WTC11 (cell line): ENCODE data around the gene EEF1AKMT4. TPM values are rescaled to one million over a fixed set of nuclear protein-coding genes. Genes with fewer than 3 reads are reported as not detected.

Source experiments
- ATAC-seq: fragments of 200-7000 bp; cut with Tn5 transposase; 2 replicates; pipeline ENCODE4 v1.10.0; 2021; ENCODE audit warnings: mild to moderate bottlenecking, moderate library complexity
- CTCF ChIA-PET: fragments of 300-600 bp; sonication (Branson Sonifier 250); formaldehyde crosslinking; loops from one replicate; lab custom pipeline; 2021; ENCODE audit warnings: antibody characterized with exemption; lab: Charles Lee
- POLR2A ChIA-PET: fragments of 350-600 bp; sonication (Branson Sonifier 250); formaldehyde crosslinking; loops from one replicate; lab custom pipeline; 2021; ENCODE audit warnings: antibody characterized with exemption; lab: Charles Lee
- DNase-seq: peaks from one replicate; pipeline ENCODE4 v3.0.0; 2021; ENCODE audit warnings: low spot score
- H3K27ac Mint-ChIP-seq: 2 replicates; pipeline ENCODE4 v1.8.0; 2021; ENCODE audit warnings: mixed read lengths
- H3K27me3 Mint-ChIP-seq: 2 replicates; pipeline ENCODE4 v1.8.0; 2021; ENCODE audit warnings: low read depth, mild to moderate bottlenecking, moderate library complexity, mixed read lengths
- H3K36me3 Mint-ChIP-seq: 2 replicates; pipeline ENCODE4 v1.8.0; 2021; ENCODE audit warnings: mixed read lengths
- H3K4me1 Mint-ChIP-seq: 2 replicates; pipeline ENCODE4 v1.8.0; 2022; ENCODE audit warnings: mixed read lengths
- H3K4me3 Mint-ChIP-seq: 2 replicates; pipeline ENCODE4 v1.8.0; 2021; ENCODE audit warnings: mild to moderate bottlenecking, moderate library complexity, mixed read lengths
- H3K9me3 Mint-ChIP-seq: 2 replicates; pipeline ENCODE4 v1.8.0; 2021; ENCODE audit warnings: mixed read lengths
- ATF1 ChIP-seq: sonication (generic); formaldehyde crosslinking; IDR thresholded peaks from 2 replicates; pipeline ENCODE4 v1.8.1; 2023; ENCODE audit warnings: mild to moderate bottlenecking, moderate library complexity, missing genetic modification reagents
- CBFB ChIP-seq: sonication (generic); formaldehyde crosslinking; IDR thresholded peaks from 2 replicates; pipeline ENCODE4 v1.8.1; 2022; ENCODE audit warnings: mild to moderate bottlenecking, low read depth, missing genetic modification reagents
- EMX1 ChIP-seq: fragments of 250-450 bp; sonication (Bioruptor Pico); IDR thresholded peaks from 2 replicates; pipeline ENCODE4 v1.8.0; 2021; ENCODE audit warnings: mild to moderate bottlenecking
- HMGA2 ChIP-seq: fragments of 250-450 bp; sonication (Bioruptor Pico); IDR thresholded peaks from 2 replicates; pipeline ENCODE4 v1.4.0; 2021; ENCODE audit warnings: mild to moderate bottlenecking, moderate library complexity
- KAT7 ChIP-seq: sonication (generic); formaldehyde crosslinking; IDR thresholded peaks from 2 replicates; pipeline ENCODE4 v1.8.1; 2023; ENCODE audit warnings: missing genetic modification reagents, mild to moderate bottlenecking, borderline replicate concordance
- NFE2L1 ChIP-seq: sonication (generic); formaldehyde crosslinking; IDR thresholded peaks from 2 replicates; pipeline ENCODE4 v1.8.1; 2023; ENCODE audit warnings: missing genetic modification reagents
- NR3C1 ChIP-seq: sonication (generic); formaldehyde crosslinking; conservative IDR thresholded peaks from 2 replicates; pipeline ENCODE4 v1.8.1; 2023; ENCODE audit warnings: low read depth, mild to moderate bottlenecking, missing genetic modification reagents
- RELA ChIP-seq: sonication (generic); formaldehyde crosslinking; IDR thresholded peaks from 2 replicates; pipeline ENCODE4 v1.8.1; 2022; ENCODE audit warnings: missing genetic modification reagents, mild to moderate bottlenecking, borderline replicate concordance
- SP1 ChIP-seq: sonication (generic); formaldehyde crosslinking; conservative IDR thresholded peaks from 2 replicates; pipeline ENCODE4 v1.8.1; 2022; ENCODE audit warnings: missing genetic modification reagents
- TEAD1 ChIP-seq: sonication (generic); formaldehyde crosslinking; IDR thresholded peaks from 2 replicates; pipeline ENCODE4 v1.8.0; 2022; ENCODE audit warnings: mild to moderate bottlenecking, missing genetic modification reagents
- ZNF138 ChIP-seq: sonication (generic); formaldehyde crosslinking; conservative IDR thresholded peaks from 2 replicates; pipeline ENCODE4 v1.8.1; 2022; ENCODE audit warnings: mild to moderate bottlenecking, moderate library complexity, missing genetic modification reagents
- ZNF219 ChIP-seq: sonication (generic); formaldehyde crosslinking; IDR thresholded peaks from 2 replicates; pipeline ENCODE4 v1.8.0; 2023; ENCODE audit warnings: missing genetic modification reagents, mild to moderate bottlenecking, borderline replicate concordance
- total RNA-seq: library from RNA; stranded (reverse); gene quantifications from 3 replicates; pipeline ENCODE4 v1.2.3, GENCODE V29; 2021
- TF ChIP-seq, protein P1 (sequence below): sonication (generic); formaldehyde crosslinking; IDR thresholded peaks from 2 replicates; pipeline ENCODE4 v1.8.1; 2023; ENCODE audit warnings: mild to moderate bottlenecking, missing genetic modification reagents
- TF ChIP-seq, protein P2 (sequence below): sonication (generic); formaldehyde crosslinking; IDR thresholded peaks from 2 replicates; pipeline ENCODE4 v1.8.0; 2022; ENCODE audit warnings: mild to moderate bottlenecking, missing genetic modification reagents
- TF ChIP-seq, protein P3 (sequence below): sonication (generic); formaldehyde crosslinking; IDR thresholded peaks from 2 replicates; pipeline ENCODE4 v1.8.0; 2022; ENCODE audit warnings: mild to moderate bottlenecking, missing genetic modification reagents
- TF ChIP-seq, protein P4 (sequence below): fragments of 250-450 bp; sonication (Bioruptor Pico); IDR thresholded peaks from 2 replicates; pipeline ENCODE4 v1.9.0; 2021; ENCODE audit warnings: mild to moderate bottlenecking, borderline replicate concordance
- TF ChIP-seq, protein P5 (sequence below): sonication (generic); formaldehyde crosslinking; IDR thresholded peaks from 2 replicates; pipeline ENCODE4 v1.8.0; 2023; ENCODE audit warnings: missing genetic modification reagents, mild to moderate bottlenecking, borderline replicate concordance
- TF ChIP-seq, protein P6 (sequence below): fragments of 250-450 bp; sonication (Bioruptor Pico); conservative IDR thresholded peaks from 2 replicates; pipeline ENCODE4 v1.9.0; 2021; ENCODE audit warnings: mild to moderate bottlenecking

EEF1AKMT4 gene
- total RNA-seq, 1 experiment from 2014 or later: 11.3 TPM

DNA sequence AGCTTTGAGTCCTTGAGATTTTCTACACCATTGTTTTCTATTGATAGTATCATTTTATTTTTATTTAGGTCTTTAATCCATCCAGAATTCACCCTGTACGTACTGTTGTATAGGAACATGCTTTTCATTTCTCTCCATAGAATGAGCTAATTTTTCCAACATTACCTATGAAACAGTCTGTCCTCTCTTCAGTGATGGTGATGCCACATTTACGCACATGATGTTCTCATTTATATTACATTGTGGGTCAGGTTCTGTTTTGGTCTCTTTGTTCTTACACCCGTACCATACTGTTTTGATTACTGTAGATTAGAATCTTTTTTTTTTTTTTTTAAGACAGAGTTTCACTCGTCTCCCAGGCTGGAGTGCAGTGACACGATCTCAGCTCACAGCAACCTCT lies 37.8 kb upstream of the EEF1AKMT4 start (continued):
- TF ChIP-seq, protein P1, sequence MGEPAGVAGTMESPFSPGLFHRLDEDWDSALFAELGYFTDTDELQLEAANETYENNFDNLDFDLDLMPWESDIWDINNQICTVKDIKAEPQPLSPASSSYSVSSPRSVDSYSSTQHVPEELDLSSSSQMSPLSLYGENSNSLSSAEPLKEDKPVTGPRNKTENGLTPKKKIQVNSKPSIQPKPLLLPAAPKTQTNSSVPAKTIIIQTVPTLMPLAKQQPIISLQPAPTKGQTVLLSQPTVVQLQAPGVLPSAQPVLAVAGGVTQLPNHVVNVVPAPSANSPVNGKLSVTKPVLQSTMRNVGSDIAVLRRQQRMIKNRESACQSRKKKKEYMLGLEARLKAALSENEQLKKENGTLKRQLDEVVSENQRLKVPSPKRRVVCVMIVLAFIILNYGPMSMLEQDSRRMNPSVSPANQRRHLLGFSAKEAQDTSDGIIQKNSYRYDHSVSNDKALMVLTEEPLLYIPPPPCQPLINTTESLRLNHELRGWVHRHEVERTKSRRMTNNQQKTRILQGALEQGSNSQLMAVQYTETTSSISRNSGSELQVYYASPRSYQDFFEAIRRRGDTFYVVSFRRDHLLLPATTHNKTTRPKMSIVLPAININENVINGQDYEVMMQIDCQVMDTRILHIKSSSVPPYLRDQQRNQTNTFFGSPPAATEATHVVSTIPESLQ (CRISPR knock-in tag): no peak
- TF ChIP-seq EMX1 (CRISPR knock-in tag): no peak
- TF ChIP-seq KAT7 (CRISPR knock-in tag): no peak

DNA sequence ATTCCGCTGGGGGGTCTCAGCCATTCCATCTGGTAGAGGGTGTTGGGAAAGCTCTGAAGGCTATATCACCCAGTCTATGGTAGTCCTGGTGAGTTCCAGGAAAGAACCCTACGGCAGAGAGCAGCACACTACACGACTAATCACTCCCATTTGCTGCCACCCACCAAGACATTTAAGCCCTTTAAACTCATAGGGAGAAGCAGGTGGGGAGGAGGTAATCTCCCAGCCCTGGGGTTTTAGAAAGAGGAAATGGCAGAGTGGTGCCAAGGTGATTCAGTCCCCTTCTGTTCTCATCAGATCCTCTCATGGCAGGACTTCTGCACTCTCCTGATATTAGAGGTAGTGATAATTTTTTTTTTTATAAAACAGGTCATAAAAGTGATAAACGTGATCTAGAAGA lies 30.7 kb upstream of the EEF1AKMT4 start:
- DNase-seq: no peak
- TF ChIP-seq ZNF138 (no peak), ZNF219 (CRISPR knock-in tag) (no peak), HMGA2 (CRISPR knock-in tag) (no peak), SP1 (CRISPR knock-in tag) (no peak), NR3C1 (CRISPR knock-in tag) (no peak), CBFB (CRISPR knock-in tag) (no peak), NFE2L1 (CRISPR knock-in tag) (no peak), RELA (CRISPR knock-in tag) (no peak), TEAD1 (CRISPR knock-in tag) (no peak), ATF1 (CRISPR knock-in tag) (no peak)
- TF ChIP-seq, protein P2, sequence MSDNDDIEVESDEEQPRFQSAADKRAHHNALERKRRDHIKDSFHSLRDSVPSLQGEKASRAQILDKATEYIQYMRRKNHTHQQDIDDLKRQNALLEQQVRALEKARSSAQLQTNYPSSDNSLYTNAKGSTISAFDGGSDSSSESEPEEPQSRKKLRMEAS (CRISPR knock-in tag): no peak
- TF ChIP-seq, protein P3, sequence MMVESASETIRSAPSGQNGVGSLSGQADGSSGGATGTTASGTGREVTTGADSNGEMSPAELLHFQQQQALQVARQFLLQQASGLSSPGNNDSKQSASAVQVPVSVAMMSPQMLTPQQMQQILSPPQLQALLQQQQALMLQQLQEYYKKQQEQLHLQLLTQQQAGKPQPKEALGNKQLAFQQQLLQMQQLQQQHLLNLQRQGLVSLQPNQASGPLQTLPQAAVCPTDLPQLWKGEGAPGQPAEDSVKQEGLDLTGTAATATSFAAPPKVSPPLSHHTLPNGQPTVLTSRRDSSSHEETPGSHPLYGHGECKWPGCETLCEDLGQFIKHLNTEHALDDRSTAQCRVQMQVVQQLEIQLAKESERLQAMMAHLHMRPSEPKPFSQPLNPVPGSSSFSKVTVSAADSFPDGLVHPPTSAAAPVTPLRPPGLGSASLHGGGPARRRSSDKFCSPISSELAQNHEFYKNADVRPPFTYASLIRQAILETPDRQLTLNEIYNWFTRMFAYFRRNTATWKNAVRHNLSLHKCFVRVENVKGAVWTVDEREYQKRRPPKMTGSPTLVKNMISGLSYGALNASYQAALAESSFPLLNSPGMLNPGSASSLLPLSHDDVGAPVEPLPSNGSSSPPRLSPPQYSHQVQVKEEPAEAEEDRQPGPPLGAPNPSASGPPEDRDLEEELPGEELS (CRISPR knock-in tag): no peak
- TF ChIP-seq, protein P4, sequence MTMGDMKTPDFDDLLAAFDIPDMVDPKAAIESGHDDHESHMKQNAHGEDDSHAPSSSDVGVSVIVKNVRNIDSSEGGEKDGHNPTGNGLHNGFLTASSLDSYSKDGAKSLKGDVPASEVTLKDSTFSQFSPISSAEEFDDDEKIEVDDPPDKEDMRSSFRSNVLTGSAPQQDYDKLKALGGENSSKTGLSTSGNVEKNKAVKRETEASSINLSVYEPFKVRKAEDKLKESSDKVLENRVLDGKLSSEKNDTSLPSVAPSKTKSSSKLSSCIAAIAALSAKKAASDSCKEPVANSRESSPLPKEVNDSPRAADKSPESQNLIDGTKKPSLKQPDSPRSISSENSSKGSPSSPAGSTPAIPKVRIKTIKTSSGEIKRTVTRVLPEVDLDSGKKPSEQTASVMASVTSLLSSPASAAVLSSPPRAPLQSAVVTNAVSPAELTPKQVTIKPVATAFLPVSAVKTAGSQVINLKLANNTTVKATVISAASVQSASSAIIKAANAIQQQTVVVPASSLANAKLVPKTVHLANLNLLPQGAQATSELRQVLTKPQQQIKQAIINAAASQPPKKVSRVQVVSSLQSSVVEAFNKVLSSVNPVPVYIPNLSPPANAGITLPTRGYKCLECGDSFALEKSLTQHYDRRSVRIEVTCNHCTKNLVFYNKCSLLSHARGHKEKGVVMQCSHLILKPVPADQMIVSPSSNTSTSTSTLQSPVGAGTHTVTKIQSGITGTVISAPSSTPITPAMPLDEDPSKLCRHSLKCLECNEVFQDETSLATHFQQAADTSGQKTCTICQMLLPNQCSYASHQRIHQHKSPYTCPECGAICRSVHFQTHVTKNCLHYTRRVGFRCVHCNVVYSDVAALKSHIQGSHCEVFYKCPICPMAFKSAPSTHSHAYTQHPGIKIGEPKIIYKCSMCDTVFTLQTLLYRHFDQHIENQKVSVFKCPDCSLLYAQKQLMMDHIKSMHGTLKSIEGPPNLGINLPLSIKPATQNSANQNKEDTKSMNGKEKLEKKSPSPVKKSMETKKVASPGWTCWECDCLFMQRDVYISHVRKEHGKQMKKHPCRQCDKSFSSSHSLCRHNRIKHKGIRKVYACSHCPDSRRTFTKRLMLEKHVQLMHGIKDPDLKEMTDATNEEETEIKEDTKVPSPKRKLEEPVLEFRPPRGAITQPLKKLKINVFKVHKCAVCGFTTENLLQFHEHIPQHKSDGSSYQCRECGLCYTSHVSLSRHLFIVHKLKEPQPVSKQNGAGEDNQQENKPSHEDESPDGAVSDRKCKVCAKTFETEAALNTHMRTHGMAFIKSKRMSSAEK (CRISPR knock-in tag): no peak
- TF ChIP-seq, protein P5, sequence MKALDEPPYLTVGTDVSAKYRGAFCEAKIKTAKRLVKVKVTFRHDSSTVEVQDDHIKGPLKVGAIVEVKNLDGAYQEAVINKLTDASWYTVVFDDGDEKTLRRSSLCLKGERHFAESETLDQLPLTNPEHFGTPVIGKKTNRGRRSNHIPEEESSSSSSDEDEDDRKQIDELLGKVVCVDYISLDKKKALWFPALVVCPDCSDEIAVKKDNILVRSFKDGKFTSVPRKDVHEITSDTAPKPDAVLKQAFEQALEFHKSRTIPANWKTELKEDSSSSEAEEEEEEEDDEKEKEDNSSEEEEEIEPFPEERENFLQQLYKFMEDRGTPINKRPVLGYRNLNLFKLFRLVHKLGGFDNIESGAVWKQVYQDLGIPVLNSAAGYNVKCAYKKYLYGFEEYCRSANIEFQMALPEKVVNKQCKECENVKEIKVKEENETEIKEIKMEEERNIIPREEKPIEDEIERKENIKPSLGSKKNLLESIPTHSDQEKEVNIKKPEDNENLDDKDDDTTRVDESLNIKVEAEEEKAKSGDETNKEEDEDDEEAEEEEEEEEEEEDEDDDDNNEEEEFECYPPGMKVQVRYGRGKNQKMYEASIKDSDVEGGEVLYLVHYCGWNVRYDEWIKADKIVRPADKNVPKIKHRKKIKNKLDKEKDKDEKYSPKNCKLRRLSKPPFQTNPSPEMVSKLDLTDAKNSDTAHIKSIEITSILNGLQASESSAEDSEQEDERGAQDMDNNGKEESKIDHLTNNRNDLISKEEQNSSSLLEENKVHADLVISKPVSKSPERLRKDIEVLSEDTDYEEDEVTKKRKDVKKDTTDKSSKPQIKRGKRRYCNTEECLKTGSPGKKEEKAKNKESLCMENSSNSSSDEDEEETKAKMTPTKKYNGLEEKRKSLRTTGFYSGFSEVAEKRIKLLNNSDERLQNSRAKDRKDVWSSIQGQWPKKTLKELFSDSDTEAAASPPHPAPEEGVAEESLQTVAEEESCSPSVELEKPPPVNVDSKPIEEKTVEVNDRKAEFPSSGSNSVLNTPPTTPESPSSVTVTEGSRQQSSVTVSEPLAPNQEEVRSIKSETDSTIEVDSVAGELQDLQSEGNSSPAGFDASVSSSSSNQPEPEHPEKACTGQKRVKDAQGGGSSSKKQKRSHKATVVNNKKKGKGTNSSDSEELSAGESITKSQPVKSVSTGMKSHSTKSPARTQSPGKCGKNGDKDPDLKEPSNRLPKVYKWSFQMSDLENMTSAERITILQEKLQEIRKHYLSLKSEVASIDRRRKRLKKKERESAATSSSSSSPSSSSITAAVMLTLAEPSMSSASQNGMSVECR (CRISPR knock-in tag): no peak
- TF ChIP-seq, protein P6, sequence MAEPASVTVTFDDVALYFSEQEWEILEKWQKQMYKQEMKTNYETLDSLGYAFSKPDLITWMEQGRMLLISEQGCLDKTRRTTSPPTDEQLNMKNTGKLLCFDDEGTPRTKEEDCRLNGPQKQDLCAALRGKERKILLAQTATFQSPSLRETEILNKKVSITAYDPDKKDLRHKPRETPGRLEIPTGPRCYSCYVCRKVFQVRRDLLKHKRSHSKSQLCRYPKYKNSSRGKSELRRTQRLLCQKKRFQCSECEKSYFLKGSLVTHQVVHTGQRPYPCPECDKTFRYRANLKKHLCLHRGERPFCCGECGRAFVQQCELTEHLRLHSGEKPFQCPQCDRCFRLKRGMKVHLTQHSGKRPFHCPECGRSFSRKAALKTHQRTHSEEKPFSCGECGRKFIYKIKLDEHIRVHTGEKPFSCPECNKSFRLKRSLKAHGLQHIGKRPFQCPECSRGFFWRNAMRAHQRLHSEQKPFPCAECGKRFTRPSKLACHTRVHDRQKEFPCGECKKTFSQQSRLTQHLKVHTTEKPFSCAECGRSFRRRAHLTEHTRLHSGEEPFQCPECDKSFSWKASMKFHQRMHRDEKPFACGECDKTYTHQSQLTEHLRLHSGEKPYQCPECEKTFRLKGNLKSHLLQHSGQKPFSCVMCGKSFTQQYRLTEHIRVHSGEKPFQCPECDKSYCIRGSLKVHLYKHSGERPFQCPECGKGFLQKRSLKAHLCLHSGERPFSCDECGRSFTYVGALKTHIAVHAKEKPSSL: no peak
- TF ChIP-seq, all 79 proteins: peak for 0
- Mint-ChIP-seq H3K27ac (no peak overlapping the region), H3K36me3 (no peaks in the 10 kb centered on the region), H3K27me3 (no peaks in the 10 kb centered on the region), H3K4me1 (no peaks in the 10 kb centered on the region), H3K9me3 (no peaks in the 10 kb centered on the region), H3K4me3 (no peak overlapping the region)
- CTCF ChIA-PET: interaction anchor here (0.6 to 4.8 kb wide), 3 partner anchors 10 to 42 kb away, joined by 3 to 30 read pairs (median 4); partner anchors contain the start of genes CAMK2N2, EEF1AKMT4 and VWA5B2
- no peak for ATAC-seq
- POLR2A ChIA-PET: interaction anchor here (0.6 kb wide), 1 partner anchor 70 kb away, joined by 3 read pairs; no protein-coding TSS in a partner anchor
